Measurements from ENCODE around the gene SLC15A5. TPM values are rescaled to one million over a fixed set of nuclear protein-coding genes. Genes with fewer than 3 reads are reported as not detected.

The SLC15A5 gene
- polyA plus RNA-seq, 4 donors: not detected

DNA sequence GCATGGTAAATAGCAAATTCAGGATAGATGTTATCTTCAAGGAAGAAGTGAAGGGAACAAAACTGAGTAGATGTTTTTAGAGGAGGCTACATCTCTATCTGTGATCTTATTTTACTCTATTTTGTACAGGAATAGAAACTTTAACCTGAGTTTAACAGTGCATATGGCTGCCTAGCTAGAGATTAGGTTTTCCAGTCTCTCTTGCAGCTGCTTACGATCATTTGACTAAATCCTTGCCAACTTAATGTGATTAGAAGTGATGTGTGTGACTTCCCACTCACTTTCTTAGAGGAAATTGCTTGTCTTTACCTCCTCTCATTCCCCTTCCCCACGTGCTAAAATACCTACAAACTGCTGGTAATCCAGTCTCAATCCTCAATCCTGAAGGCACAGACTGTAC lies 26.5 kb upstream of the SLC15A5 start:
- FAIRE-seq (no peak), DNase-seq (no peak)
- 41 to 46% (median 44%) methylated on average over 2 of the region's 2 CpGs for WGBS, 3 donors
- Histone ChIP-seq H3K4me3 (ENCODE audit: low read depth in 1 of 3, low read length in 3 of 3) (no peak overlapping the region), H3K36me3 (ENCODE audit: control insufficient read depth in 3 of 3, insufficient read depth in 2 of 3, low read depth in 1 of 3, low read length in 3 of 3) (no peaks in the 10 kb centered on the region), H3K27me3 (ENCODE audit: control insufficient read depth in 3 of 3, insufficient read depth in 3 of 3, low read length in 3 of 3) (no peaks in the 10 kb centered on the region), H3K4me1 (ENCODE audit: control insufficient read depth in 3 of 3, insufficient read depth in 2 of 3, low read depth in 1 of 3, low read length in 2 of 3) (no peaks in the 10 kb centered on the region), H3K9me3 (ENCODE audit: control insufficient read depth in 2 of 2, insufficient read depth in 1 of 2, low read depth in 1 of 2, low read length in 1 of 2) (no peaks in the 10 kb centered on the region), H3K27ac (ENCODE audit: low read depth in 1 of 3, low read length in 2 of 3) (no peak overlapping the region)

DNA sequence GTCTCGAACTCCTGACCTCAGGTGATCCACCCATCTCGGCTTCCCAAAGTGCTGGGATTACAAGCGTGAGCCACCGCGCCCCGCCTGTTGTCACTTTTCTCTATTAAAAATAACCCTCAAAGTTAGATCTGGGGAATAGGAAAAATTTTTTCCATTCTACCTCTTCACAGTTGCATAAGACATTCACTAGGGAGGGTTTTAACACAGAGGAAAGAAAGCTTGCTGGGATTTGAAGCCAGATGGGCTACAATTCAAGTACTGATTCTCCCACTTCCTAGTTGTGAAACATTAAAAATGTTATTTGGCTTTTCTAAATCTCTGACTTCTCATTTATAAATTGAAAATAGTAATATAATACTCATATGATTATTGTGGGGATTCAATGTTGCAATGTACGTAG lies 23.3 kb upstream of the SLC15A5 start:
- DNase-seq (no peak), FAIRE-seq (no peak)
- no peak overlapping the region for H3K4me3 ChIP-seq (ENCODE audit: low read depth in 1 of 3, low read length in 3 of 3)
- no peaks in the 10 kb centered on the region for H3K36me3 ChIP-seq (ENCODE audit: control insufficient read depth in 3 of 3, insufficient read depth in 2 of 3, low read depth in 1 of 3, low read length in 3 of 3)
- H3K27ac ChIP-seq (ENCODE audit: low read depth in 1 of 3, low read length in 2 of 3): no peak overlapping the region
- no peaks in the 10 kb centered on the region for H3K4me1 ChIP-seq (ENCODE audit: control insufficient read depth in 3 of 3, insufficient read depth in 2 of 3, low read depth in 1 of 3, low read length in 2 of 3)
- H3K9me3 ChIP-seq (ENCODE audit: control insufficient read depth in 2 of 2, insufficient read depth in 1 of 2, low read depth in 1 of 2, low read length in 1 of 2): no peaks in the 10 kb centered on the region
- 85 to 99% (median 94%) methylated on average over 7 of the region's 7 CpGs for WGBS, 3 donors
- no peaks in the 10 kb centered on the region for H3K27me3 ChIP-seq (ENCODE audit: control insufficient read depth in 3 of 3, insufficient read depth in 3 of 3, low read length in 3 of 3)

DNA sequence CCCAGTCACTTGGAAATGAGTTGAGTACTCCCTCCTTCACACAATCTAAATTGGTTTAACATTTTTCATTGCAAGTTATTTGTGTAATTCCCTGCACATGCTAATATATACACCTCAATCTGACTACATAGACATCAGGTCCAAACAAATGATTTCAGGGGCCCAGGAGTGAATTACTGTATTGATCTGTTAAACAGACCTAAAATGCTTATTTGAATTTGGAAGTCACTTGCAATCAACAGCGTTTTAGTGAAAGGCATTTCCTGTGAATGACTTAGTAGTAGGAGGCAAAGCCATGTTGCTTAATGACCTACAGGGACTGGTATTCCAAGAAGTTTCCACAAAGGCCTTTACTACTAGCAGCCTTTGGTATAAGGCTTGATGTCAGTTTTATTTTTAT lies 22.6 kb upstream of the SLC15A5 start:
- Histone ChIP-seq H3K4me1 (ENCODE audit: control insufficient read depth in 3 of 3, insufficient read depth in 2 of 3, low read depth in 1 of 3, low read length in 2 of 3) (no peaks in the 10 kb centered on the region), H3K4me3 (ENCODE audit: low read depth in 1 of 3, low read length in 3 of 3) (no peak overlapping the region), H3K9me3 (ENCODE audit: control insufficient read depth in 2 of 2, insufficient read depth in 1 of 2, low read depth in 1 of 2, low read length in 1 of 2) (no peaks in the 10 kb centered on the region), H3K27ac (ENCODE audit: low read depth in 1 of 3, low read length in 2 of 3) (no peak overlapping the region), H3K36me3 (ENCODE audit: control insufficient read depth in 3 of 3, insufficient read depth in 2 of 3, low read depth in 1 of 3, low read length in 3 of 3) (no peaks in the 10 kb centered on the region), H3K27me3 (ENCODE audit: control insufficient read depth in 3 of 3, insufficient read depth in 3 of 3, low read length in 3 of 3) (no peaks in the 10 kb centered on the region)
- FAIRE-seq (no peak), DNase-seq (no peak)
- 42 to 87% (median 51%) methylated on average over 1 of the region's 1 CpG for WGBS, 3 donors

DNA sequence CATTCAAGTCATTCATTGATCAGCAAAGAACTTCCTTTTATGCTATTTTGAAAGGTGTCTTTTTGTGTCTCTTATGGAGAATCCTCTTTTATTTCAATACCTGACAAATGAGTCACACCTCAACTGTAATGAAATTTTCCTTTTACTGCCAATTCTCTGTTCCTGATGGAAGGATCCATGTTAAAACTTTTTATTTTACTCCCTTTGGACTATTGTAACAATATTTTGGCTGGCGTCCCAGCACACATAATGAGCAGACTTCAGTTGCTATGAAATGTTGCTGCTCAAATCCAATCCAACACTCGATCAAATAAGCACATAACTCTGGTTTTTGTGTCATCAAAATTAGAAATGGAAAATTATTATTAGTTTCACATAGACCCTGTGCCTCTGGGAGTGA lies 21.9 kb upstream of the SLC15A5 start:
- H3K4me3 ChIP-seq (ENCODE audit: low read depth in 1 of 3, low read length in 3 of 3): no peak overlapping the region
- FAIRE-seq (no peak), DNase-seq (no peak)
- 17 to 52% (median 36%) methylated on average over 2 of the region's 2 CpGs for WGBS, 3 donors
- H3K9me3 ChIP-seq (ENCODE audit: control insufficient read depth in 2 of 2, insufficient read depth in 1 of 2, low read depth in 1 of 2, low read length in 1 of 2): no peaks in the 10 kb centered on the region
- no peak overlapping the region for H3K27ac ChIP-seq (ENCODE audit: low read depth in 1 of 3, low read length in 2 of 3)
- no peaks in the 10 kb centered on the region for H3K4me1 ChIP-seq (ENCODE audit: control insufficient read depth in 3 of 3, insufficient read depth in 2 of 3, low read depth in 1 of 3, low read length in 2 of 3)
- no peaks in the 10 kb centered on the region for H3K27me3 ChIP-seq (ENCODE audit: control insufficient read depth in 3 of 3, insufficient read depth in 3 of 3, low read length in 3 of 3)
- no peaks in the 10 kb centered on the region for H3K36me3 ChIP-seq (ENCODE audit: control insufficient read depth in 3 of 3, insufficient read depth in 2 of 3, low read depth in 1 of 3, low read length in 3 of 3)

DNA sequence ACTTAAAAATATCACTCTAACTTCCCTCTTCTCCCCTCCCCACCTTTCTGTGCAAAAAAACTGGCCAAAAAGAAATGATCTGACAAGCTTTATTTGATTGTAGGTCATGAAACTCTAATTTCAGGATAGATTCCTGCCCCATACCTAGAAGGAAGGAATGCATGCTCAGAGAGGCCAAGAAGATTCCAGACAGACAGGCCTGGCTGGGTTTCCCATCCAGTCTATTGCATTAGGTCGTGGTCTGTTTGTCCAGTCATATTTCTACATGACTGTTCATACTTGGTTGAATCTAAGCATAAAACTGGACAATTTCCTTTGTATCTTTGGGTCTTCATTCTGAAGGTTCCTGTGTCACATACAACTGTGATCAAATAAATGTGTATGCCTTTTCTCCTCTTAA lies 20.0 kb upstream of the SLC15A5 start:
- H3K36me3 ChIP-seq (ENCODE audit: control insufficient read depth in 3 of 3, insufficient read depth in 2 of 3, low read depth in 1 of 3, low read length in 3 of 3): no peaks in the 10 kb centered on the region
- H3K9me3 ChIP-seq (ENCODE audit: control insufficient read depth in 2 of 2, insufficient read depth in 1 of 2, low read depth in 1 of 2, low read length in 1 of 2): no peaks in the 10 kb centered on the region
- H3K27me3 ChIP-seq (ENCODE audit: control insufficient read depth in 3 of 3, insufficient read depth in 3 of 3, low read length in 3 of 3): no peaks in the 10 kb centered on the region
- DNase-seq: no peak
- H3K4me1 ChIP-seq (ENCODE audit: control insufficient read depth in 3 of 3, insufficient read depth in 2 of 3, low read depth in 1 of 3, low read length in 2 of 3): no peaks in the 10 kb centered on the region
- 32 to 78% (median 61%) methylated on average over 1 of the region's 1 CpG for WGBS, 3 donors
- no peak for FAIRE-seq
- H3K27ac ChIP-seq (ENCODE audit: low read depth in 1 of 3, low read length in 2 of 3): no peak overlapping the region
- H3K4me3 ChIP-seq (ENCODE audit: low read depth in 1 of 3, low read length in 3 of 3): no peak overlapping the region

DNA sequence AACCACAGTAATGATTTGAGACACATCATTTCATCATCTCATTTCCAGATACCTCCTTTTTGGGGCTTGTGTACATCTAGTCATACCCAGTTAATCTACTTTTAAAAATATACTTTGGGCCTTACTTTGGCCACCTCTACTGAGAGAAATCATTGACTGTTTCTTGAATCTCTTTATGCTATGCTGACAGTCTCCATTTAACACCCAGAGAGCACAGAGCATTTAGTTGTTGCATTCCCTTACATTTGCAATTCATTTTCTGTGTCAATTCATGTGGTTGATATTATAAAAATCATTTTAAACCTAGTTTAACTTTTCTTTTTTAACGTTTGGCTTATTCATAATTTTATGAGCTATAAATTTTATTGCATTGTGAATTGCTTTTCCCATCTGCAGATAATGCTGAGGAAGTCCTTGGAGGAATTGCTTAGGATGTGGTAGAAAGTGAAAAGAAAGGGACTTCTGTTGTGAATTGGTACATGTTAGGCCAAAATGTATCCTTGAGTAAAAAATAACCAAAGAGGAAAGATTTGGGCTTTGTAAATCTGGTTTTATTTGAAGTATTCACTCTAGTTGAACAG lies 17.0 kb upstream of the SLC15A5 start:
- DNase-seq (peak; percentile 13 to 17), FAIRE-seq (no peak)
- Histone ChIP-seq H3K27me3 (ENCODE audit: control insufficient read depth in 3 of 3, insufficient read depth in 3 of 3, low read length in 3 of 3) (no peaks in the 10 kb centered on the region), H3K27ac (ENCODE audit: low read depth in 1 of 3, low read length in 2 of 3) (no peak overlapping the region), H3K4me1 (ENCODE audit: control insufficient read depth in 3 of 3, insufficient read depth in 2 of 3, low read depth in 1 of 3, low read length in 2 of 3) (no peaks in the 10 kb centered on the region), H3K36me3 (ENCODE audit: control insufficient read depth in 3 of 3, insufficient read depth in 2 of 3, low read depth in 1 of 3, low read length in 3 of 3) (no peaks in the 10 kb centered on the region), H3K9me3 (ENCODE audit: control insufficient read depth in 2 of 2, insufficient read depth in 1 of 2, low read depth in 1 of 2, low read length in 1 of 2) (no peaks in the 10 kb centered on the region), H3K4me3 (ENCODE audit: low read depth in 1 of 3, low read length in 3 of 3) (no peak overlapping the region)
- WGBS, 3 donors: 6 to 24% (median 12%) methylated on average over 1 of the region's 1 CpG

DNA sequence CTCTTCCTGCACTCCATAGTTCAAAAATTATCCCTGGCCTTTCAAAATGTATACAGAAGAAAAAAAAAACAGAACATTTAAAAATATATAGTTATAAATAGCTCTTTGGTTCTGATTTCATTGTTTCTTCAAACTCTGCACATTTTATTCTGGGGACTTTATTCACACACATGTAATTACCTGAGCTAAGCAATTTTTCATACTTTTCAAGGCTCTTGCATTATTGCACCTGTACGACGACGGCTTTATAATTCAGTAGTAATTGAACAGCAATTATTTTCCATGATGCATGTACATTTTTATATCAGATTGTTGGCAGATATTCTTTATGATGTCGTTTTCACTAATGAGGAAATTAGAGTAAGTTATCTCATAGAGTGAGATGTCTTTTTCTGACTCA lies 13.5 kb upstream of the SLC15A5 start:
- WGBS, 3 donors: 44 to 71% (median 57%) methylated on average over 4 of the region's 4 CpGs
- no peak overlapping the region for H3K27ac ChIP-seq (ENCODE audit: low read depth in 1 of 3, low read length in 2 of 3)
- DNase-seq (no peak), FAIRE-seq (no peak)
- H3K4me3 ChIP-seq (ENCODE audit: low read depth in 1 of 3, low read length in 3 of 3): no peak overlapping the region
- H3K27me3 ChIP-seq (ENCODE audit: control insufficient read depth in 3 of 3, insufficient read depth in 3 of 3, low read length in 3 of 3): no peaks in the 10 kb centered on the region
- no peaks in the 10 kb centered on the region for H3K9me3 ChIP-seq (ENCODE audit: control insufficient read depth in 2 of 2, insufficient read depth in 1 of 2, low read depth in 1 of 2, low read length in 1 of 2)
- no peaks in the 10 kb centered on the region for H3K4me1 ChIP-seq (ENCODE audit: control insufficient read depth in 3 of 3, insufficient read depth in 2 of 3, low read depth in 1 of 3, low read length in 2 of 3)
- H3K36me3 ChIP-seq (ENCODE audit: control insufficient read depth in 3 of 3, insufficient read depth in 2 of 3, low read depth in 1 of 3, low read length in 3 of 3): no peaks in the 10 kb centered on the region

DNA sequence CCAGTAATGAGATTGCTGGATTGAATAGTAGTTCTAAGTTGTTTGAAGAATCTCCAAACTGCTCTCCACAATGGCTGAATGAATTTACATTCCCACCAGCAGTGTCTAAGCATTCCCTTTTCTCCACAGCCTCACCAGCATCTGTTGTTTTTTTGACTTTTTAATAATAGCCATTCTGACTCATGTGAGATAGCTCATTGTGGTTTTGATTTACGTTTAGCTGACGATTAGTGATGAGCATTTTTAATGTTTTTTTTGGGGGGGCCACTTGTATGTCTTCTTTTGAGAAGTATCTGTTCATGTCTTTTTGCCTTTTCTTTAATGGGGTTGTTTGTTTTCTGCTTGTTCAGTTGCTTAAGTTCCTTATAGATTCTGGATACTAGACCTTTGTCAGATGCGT lies 8.1 kb upstream of the SLC15A5 start:
- Histone ChIP-seq H3K27me3 (ENCODE audit: control insufficient read depth in 3 of 3, insufficient read depth in 3 of 3, low read length in 3 of 3) (no peaks in the 10 kb centered on the region), H3K27ac (ENCODE audit: low read depth in 1 of 3, low read length in 2 of 3) (no peak overlapping the region), H3K36me3 (ENCODE audit: control insufficient read depth in 3 of 3, insufficient read depth in 2 of 3, low read depth in 1 of 3, low read length in 3 of 3) (no peaks in the 10 kb centered on the region), H3K4me3 (ENCODE audit: low read depth in 1 of 3, low read length in 3 of 3) (no peak overlapping the region), H3K4me1 (ENCODE audit: control insufficient read depth in 3 of 3, insufficient read depth in 2 of 3, low read depth in 1 of 3, low read length in 2 of 3) (peaks cover 0 to 2% (median 0%) of the 10 kb centered on the region in 3 donors), H3K9me3 (ENCODE audit: control insufficient read depth in 2 of 2, insufficient read depth in 1 of 2, low read depth in 1 of 2, low read length in 1 of 2) (no peaks in the 10 kb centered on the region)
- DNase-seq (no peak), FAIRE-seq (no peak)
- WGBS, 3 donors: 89 to 95% (median 89%) methylated on average over 3 of the region's 3 CpGs

DNA sequence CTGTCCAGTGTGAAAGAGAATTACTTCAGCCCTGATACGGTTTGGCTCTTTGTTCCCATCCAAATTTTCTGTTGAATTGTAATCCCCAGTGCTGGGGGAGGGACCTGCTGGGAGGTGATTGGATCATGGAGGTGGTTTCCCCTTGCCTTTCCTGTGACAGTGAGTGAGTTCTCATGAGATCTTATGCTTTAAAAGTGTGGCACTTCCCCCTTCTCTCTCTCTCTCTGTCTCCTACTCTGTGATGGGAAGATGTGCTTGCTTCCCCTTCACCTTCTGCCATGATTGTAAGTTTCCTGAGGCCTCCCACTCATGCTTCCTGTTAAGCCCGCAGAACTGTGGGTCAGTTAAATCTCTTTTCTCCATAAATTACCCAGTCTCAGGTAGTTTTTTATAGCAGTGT lies 5.5 kb upstream of the SLC15A5 start:
- no peak for FAIRE-seq
- 66 to 80% (median 74%) methylated on average over 2 of the region's 2 CpGs for WGBS, 3 donors

More for the DNA sequence above, 5.5 kb upstream of the SLC15A5 start:
- Histone ChIP-seq H3K36me3 (ENCODE audit: control insufficient read depth in 3 of 3, insufficient read depth in 2 of 3, low read depth in 1 of 3, low read length in 3 of 3) (no peaks in the 10 kb centered on the region), H3K27me3 (ENCODE audit: control insufficient read depth in 3 of 3, insufficient read depth in 3 of 3, low read length in 3 of 3) (no peaks in the 10 kb centered on the region), H3K27ac (ENCODE audit: low read depth in 1 of 3, low read length in 2 of 3) (no peak overlapping the region), H3K4me3 (ENCODE audit: low read depth in 1 of 3, low read length in 3 of 3) (no peak overlapping the region), H3K9me3 (ENCODE audit: control insufficient read depth in 2 of 2, insufficient read depth in 1 of 2, low read depth in 1 of 2, low read length in 1 of 2) (no peaks in the 10 kb centered on the region), H3K4me1 (ENCODE audit: control insufficient read depth in 3 of 3, insufficient read depth in 2 of 3, low read depth in 1 of 3, low read length in 2 of 3) (peaks cover 0 to 2% (median 0%) of the 10 kb centered on the region in 3 donors)
- DNase-seq: no peak
